ENCODE measurements around the gene MTARC2. TPM values are rescaled to one million over a fixed set of nuclear protein-coding genes. Genes with fewer than 3 reads are reported as not detected.
A peak's percentile ranks its signal among the peaks of the same experiment; 100 is the strongest.
"Not testable (repeated sequence)": the region's sequence is repeated elsewhere in the genome, so short reads cannot be mapped to it uniquely, and the experiment has no call there.

MTARC2 gene
- total RNA-seq, 3 donors from 2014 or later: 26.7 to 41.8 (median 35.6) TPM

GRCh38 chr1:220708936-220709801 lies 39.0 kb upstream of the MTARC2 start:
- TF ChIP-seq CTCF (IDR thresholded peaks at IDR 0.05): no peak
- Histone ChIP-seq H3K9me3 (no peaks in the 10 kb centered on the region), H3K4me3 (no peak overlapping the region), H3K4me1 (ENCODE audit: low read depth) (peaks cover 9% of the 10 kb centered on the region), H3K36me3 (ENCODE audit: low read depth) (no peaks in the 10 kb centered on the region)
- DNase-seq (no peak), ATAC-seq (peak; percentile 91)
- intact Hi-C loops (cut with DNase I, micrococcal nuclease): no loop called here

GRCh38 chr1:220710333-220710732 lies 37.8 kb upstream of the MTARC2 start:
- intact Hi-C loops (cut with DNase I, micrococcal nuclease): no loop called here
- H3K4me1 ChIP-seq (ENCODE audit: low read depth): peaks cover 9% of the 10 kb centered on the region
- no peak for ATAC-seq
- DNase-seq: no peak
- TF ChIP-seq CTCF (IDR thresholded peaks at IDR 0.05): no peak
- no peaks in the 10 kb centered on the region for H3K36me3 ChIP-seq (ENCODE audit: low read depth)
- H3K4me3 ChIP-seq: no peak overlapping the region
- no peaks in the 10 kb centered on the region for H3K9me3 ChIP-seq

GRCh38 chr1:220711056-220711809 lies 36.9 kb upstream of the MTARC2 start:
- Histone ChIP-seq H3K9me3 (no peaks in the 10 kb centered on the region), H3K4me1 (ENCODE audit: low read depth) (peaks cover 9% of the 10 kb centered on the region), H3K4me3 (no peak overlapping the region), H3K36me3 (ENCODE audit: low read depth) (no peaks in the 10 kb centered on the region)
- no peak for DNase-seq
- no peak for TF ChIP-seq CTCF (IDR thresholded peaks at IDR 0.05)
- ATAC-seq: no peak
- intact Hi-C loops (cut with DNase I, micrococcal nuclease): no loop called here

GRCh38 chr1:220715986-220716385 lies 32.1 kb upstream of the MTARC2 start:
- intact Hi-C loops (cut with DNase I, micrococcal nuclease); H3K4me3 ChIP-seq; DNase-seq; H3K36me3 ChIP-seq (ENCODE audit: low read depth); H3K4me1 ChIP-seq (ENCODE audit: low read depth); H3K9me3 ChIP-seq; ATAC-seq: not testable (repeated sequence)

- no peaks in the 10 kb centered on the region for H3K36me3 ChIP-seq (ENCODE audit: low read depth)
- DNase-seq (no peak), ATAC-seq (no peak)
- TF ChIP-seq CTCF (IDR thresholded peaks at IDR 0.05): no peak
- no peaks in the 10 kb centered on the region for H3K4me1 ChIP-seq (ENCODE audit: low read depth)
- intact Hi-C loops (cut with DNase I, micrococcal nuclease): no loop called here
- no peaks in the 10 kb centered on the region for H3K9me3 ChIP-seq
- H3K4me3 ChIP-seq: no peak overlapping the region
These were observed 30.1 kb upstream of the MTARC2 start for GRCh38 chr1:220717800-220718640.

- H3K36me3 ChIP-seq (ENCODE audit: low read depth); intact Hi-C loops (cut with DNase I, micrococcal nuclease); ATAC-seq; H3K4me3 ChIP-seq; DNase-seq; H3K9me3 ChIP-seq; H3K4me1 ChIP-seq (ENCODE audit: low read depth): not testable (repeated sequence)
These were observed 26.9 kb upstream of the MTARC2 start for GRCh38 chr1:220721266-220721665.
